Motor neuron (in vitro differentiated cells): ENCODE data around the gene SLAMF1. TPM values are rescaled to one million over a fixed set of nuclear protein-coding genes. Genes with fewer than 3 reads are reported as not detected.
"Not testable (repeated sequence)": the region's sequence is repeated elsewhere in the genome, so short reads cannot be mapped to it uniquely, and the experiment has no call there.

ENCODE experiments used
- ATAC-seq, 8 experiments: fragments of 200-7000 bp; cut with Tn5 transposase; replicated peaks in 6 of 8; 2 replicates each; pipeline ENCODE4 v1.8.0; 2021; ENCODE audit warnings: mild to moderate bottlenecking in 8 of 8, moderate library complexity in 8 of 8
- H3K27ac ChIP-seq, 2 donors: fragments of 250-450 bp; sonication (Bioruptor Pico); 2 replicates each; pipeline ENCODE4 v1.9.0; 2021; ENCODE audit warnings: antibody characterized with exemption in 2 of 2, mild to moderate bottlenecking in 2 of 2, moderate library complexity in 1 of 2
- H3K4me1 ChIP-seq, 2 donors: fragments of 250-450 bp; sonication (Bioruptor Pico); replicated peaks in 1 of 2; 2 replicates each; pipeline ENCODE4 v1.6.1; 2021; ENCODE audit warnings: antibody characterized with exemption in 2 of 2, mild to moderate bottlenecking in 2 of 2, moderate library complexity in 1 of 2
- H3K4me3 ChIP-seq, 5 donors: fragments of 250-450 bp; sonication (Bioruptor Pico); 2 replicates each; pipeline ENCODE4 v1.9.0; 2021; ENCODE audit warnings: antibody characterized with exemption in 5 of 5, mild to moderate bottlenecking in 5 of 5, moderate library complexity in 4 of 5
- WGBS, 10 experiments: fragments of 450-650 bp; shearing (Covaris generic); methylation state at CpG; one replicate each; pipeline ENCODE4 v1.0.0; 2022; 5-methylcytosine and 5-hydroxymethylcytosine counted together
- in situ Hi-C, 9 experiments: fragments of 400-800 bp; cut with MboI; loops; one replicate each; pipeline ENCODE4 v1.15.0; 2021; ENCODE audit warnings: low sequenced_read_pairs in 9 of 9, low pct_unique_long_range_greater_than_20kb in 2 of 9; ENCODE audit not compliant: unreplicated experiment in 9 of 9
- total RNA-seq, 8 experiments: library from RNA; unstranded; fragments of 300-600 nt; gene quantifications; 2 replicates each; pipeline versions ENCODE4 v1.2.3 to v1.2.4, GENCODE V29; 2022

Gene SLAMF1
- total RNA-seq, 8 experiments from 2014 or later = under 0.01 to 0.90 (median 0.32) TPM; not detected in 3

DNA sequence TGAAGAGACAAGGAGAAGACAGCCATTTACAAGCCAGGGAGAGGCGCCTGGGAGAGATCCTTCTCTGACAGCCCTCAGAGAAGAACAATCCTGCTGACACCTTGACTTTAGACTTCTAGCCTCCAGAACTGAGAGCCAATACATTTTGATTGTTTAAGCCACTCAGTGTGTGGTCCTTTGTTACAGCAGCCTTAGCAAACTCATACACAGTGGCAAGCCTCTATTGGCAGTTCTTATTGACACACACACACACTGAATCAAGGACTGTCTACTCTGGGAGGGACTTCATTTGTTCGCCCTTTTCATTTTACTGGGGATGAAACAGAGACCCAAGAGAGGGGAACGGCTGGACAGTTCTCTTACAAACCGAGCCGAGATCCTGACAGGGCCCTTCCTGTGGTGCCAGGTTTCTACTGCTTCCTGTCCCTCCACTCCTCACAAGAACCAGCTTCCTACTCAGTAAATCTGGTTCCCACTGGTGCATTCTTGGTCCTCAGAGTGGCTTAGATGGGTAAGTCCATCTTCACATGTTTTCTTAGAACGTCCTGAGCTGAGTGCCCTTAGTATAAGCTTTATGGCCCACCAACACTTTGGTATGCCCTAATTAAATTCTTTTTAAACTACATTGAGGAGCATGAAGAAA, 14.7 kb downstream of the SLAMF1 start:
- ATAC-seq = no peak
- WGBS, 10 experiments = 0 to 100% (median 80%) methylated on average over 1 to 6 of the region's 6 CpGs; no CpG with 5 or more reads in 1 of the 10 experiments
- no peak overlapping the region for H3K27ac ChIP-seq
- H3K4me3 ChIP-seq = no peak overlapping the region
- H3K4me1 ChIP-seq = peaks cover 12 to 20% of the 10 kb centered on the region in 2 donors
- in situ Hi-C loops = no loop called here

DNA sequence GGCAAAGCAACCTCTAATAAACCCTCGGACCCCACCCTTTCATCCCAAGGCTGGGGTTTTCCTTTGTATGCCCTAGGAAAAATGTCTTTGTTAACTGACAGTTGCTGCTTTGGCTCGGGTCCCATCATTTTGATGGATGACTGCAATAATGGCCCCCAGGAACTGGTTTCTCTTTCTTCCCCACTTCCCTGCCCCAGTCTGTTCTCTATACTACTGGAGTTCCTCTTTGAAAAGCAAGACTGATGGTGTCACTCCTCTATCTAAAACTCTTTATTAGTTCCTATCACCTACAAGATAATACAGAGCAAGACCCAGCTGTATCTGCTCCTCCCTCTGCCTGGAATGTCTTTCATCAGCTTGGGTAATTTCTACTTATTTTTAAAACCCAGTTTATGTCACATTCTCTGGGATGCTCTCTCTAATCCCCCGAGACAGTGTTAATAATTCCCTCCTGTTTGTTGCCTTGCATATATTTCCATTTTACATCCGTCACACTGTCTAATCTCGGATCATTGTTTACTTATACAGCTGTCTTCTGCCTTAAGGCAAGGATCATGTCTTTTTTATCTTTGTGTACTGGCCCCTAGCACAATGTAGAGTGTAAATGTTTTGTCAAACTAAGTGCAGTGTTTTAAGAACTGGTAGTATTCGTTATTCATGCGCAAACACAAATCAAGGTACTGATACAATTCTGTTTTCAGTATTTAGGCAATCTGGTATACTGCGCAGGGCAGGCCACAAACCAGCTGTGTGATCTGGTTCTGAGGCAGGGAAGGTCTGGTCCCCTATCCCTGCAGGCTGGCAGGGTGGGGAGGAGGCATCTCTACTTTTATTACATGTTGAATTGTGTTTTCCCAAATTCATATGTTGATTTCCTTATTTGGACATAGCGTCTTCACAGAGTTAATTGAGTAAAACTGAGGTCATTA, 16.1 kb downstream of the SLAMF1 start:
- Histone ChIP-seq H3K4me3 (no peak overlapping the region), H3K27ac (no peak overlapping the region), H3K4me1 (peaks cover 12 to 20% of the 10 kb centered on the region in 2 donors)
- in situ Hi-C loops = no loop called here
- WGBS, 10 experiments = 0 to 73% (median 30%) methylated on average over 2 to 9 of the region's 9 CpGs
- ATAC-seq = peak; percentile 51 to 92 (median 76)

DNA sequence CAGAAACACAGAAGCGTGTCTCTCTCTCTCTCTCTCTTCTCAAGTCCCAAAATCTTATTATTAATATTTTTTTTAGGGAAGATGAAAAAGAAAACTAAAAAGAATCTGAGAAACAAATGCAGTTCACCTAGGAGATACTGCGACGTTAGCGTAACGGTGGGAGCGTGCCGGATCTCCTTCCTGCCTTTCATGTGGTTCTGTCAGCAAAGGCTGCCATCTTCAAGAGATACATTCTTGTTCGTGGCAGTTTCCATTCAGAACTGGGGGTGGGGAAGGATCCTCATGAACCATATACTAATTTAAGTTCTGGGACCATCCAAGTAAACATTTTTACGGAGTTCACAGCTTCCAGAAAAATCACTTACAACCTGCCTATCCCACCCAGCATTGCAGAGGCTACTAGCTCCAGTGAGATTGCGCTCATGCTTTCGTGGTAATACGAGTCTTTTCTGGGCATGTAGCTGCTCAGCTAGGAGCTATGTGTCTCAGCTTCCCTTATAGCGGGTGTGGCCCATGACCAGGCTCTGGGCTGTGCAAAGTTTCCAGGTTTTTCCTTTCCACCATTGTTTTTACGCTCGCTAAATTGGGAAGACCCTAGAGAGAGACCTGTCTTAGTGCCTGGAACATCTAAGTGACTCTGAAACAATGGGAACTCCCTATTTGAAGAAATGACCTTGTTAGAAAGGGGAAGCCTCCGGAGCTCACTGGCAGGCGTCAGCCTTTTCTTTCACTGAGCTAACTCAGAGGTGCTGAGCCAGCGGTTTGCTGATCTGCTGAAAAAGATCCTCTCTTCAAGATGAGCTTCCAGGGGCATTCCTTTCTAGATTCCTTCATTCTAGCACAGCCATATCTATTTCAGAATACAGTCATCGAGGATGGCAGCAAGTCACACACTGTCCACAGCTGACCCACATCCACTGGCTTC, 17.3 kb downstream of the SLAMF1 start:
- Histone ChIP-seq H3K4me1 (peaks cover 12 to 20% of the 10 kb centered on the region in 2 donors), H3K4me3 (no peak overlapping the region), H3K27ac (no peak overlapping the region)
- in situ Hi-C loops = no loop called here
- peak in 4 of 8 experiments; percentile 10 to 31 (median 15) for ATAC-seq
- WGBS, 10 experiments = 28 to 88% (median 69%) methylated on average over 6 to 19 of the region's 19 CpGs; no CpG with 5 or more reads in 1 of the 10 experiments

- peaks cover 12 to 20% of the 10 kb centered on the region in 2 donors for H3K4me1 ChIP-seq
- no peak for ATAC-seq
- H3K27ac ChIP-seq = no peak overlapping the region
- in situ Hi-C loops = no loop called here
- no peak overlapping the region for H3K4me3 ChIP-seq
- WGBS, 10 experiments = 19 to 87% (median 63%) methylated on average over 2 to 8 of the region's 8 CpGs; no CpG with 5 or more reads in 2 of the 10 experiments
Measured at GRCh38 chr1:160628799-160629263, 18.0 kb downstream of the SLAMF1 start.

DNA sequence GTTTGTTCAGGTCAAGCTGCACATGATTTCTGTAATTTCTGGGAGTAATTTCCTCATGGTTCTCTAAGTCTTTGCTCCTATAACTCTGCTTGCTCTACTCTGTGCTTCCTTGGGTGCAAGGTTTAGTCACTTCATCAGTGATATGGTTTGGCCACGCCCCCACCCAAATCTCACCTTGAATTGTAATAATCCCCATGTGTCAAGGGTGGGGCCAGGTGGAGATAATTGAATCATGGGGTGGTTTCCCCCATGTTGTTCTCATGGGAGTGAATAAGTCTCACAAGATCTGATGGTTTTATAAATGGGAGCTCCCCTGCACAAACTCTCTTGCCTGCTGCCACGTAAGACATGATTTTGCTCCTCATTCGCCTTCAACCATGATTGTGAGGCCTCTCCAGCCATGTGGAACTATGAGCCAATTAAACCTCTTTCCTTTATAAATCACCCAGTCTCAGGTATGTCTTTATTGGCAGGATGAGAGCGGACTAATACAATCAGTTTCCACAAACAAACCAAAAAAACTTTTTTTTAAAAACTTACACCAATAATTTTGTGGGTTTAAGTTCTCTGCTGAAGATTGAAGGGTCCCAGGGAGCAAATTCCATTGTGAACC, 19.1 kb downstream of the SLAMF1 start:
- H3K4me1 ChIP-seq = peaks cover 12 to 20% of the 10 kb centered on the region in 2 donors
- in situ Hi-C loops, H3K27ac ChIP-seq, H3K4me3 ChIP-seq, ATAC-seq: not testable (repeated sequence)
- WGBS, 10 experiments = 0 to 100% (median 83%) methylated on average over 1 to 4 of the region's 4 CpGs; no CpG with 5 or more reads in 1 of the 10 experiments

DNA sequence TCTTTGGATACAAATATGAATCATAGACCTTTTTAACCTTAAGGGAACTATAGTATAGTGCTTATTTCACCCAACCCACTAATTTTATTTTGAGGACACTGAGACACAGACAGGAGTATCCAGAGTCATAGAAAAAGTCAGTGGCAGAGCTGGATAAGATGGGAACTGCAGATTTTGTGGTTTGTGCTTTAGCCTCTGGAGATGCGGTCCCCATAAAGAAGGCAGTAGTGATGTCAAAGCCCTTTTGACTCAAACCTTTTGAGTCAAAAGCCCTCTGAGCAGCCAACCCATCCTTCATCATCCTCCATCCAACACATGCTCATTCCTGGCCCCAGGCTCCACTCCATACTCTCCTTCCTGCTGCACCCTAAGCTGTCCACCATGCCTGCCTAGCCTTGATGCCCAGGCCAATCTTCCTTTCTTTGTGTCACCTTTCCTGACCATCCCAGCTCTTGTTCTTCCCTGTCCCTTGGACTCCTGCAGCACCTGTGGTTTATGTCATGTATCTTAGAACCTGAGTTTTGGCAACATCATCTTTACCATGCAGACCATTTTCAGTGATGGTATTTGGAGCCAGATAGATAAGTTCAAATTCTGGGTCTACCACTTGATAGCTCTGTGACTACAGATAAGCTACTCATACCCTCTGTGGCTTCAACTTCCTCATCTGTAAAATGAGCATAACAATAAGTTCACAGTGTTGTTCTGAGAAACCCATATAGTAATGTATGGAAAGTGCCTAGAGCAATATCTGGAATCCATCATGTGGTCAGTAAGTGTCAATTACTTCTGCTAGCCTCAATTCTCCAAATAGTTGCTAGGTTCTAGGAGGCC, 20.1 kb downstream of the SLAMF1 start:
- Histone ChIP-seq H3K27ac (no peak overlapping the region), H3K4me1 (peaks cover 12 to 20% of the 10 kb centered on the region in 2 donors), H3K4me3 (no peak overlapping the region)
- in situ Hi-C loops = no loop called here
- 71 to 100% (median 89%) methylated on average over 1 of the region's 1 CpG; no CpG with 5 or more reads in 5 of the 10 experiments for WGBS, 10 experiments
- ATAC-seq = no peak

- in situ Hi-C loops = no loop called here
- 30 to 100% (median 91%) methylated on average over 1 to 10 of the region's 10 CpGs; no CpG with 5 or more reads in 1 of the 10 experiments for WGBS, 10 experiments
- no peak overlapping the region for H3K4me3 ChIP-seq
- no peak for ATAC-seq
- no peak overlapping the region for H3K27ac ChIP-seq
- peaks cover 10 to 15% of the 10 kb centered on the region in 2 donors for H3K4me1 ChIP-seq
Measured at GRCh38 chr1:160625725-160626498, 20.9 kb downstream of the SLAMF1 start.

DNA sequence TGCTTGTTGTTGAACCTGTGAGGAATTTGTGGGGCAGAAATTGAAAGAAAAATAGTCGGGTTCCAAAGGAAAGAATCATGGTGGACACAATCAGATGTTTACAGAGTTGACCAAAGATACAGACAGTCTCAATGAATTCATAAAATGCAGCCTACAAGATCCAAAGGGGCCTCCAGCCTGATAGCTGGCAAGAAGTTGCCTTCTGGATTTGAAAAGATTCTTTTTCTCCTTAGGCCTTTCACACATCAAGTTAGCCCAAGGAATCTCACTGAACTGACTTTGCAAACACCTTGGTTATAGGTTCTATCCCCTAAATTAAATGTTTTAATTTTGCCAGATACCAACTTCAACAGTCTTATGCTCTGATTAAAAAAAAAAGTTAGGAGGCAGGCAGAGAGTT, 21.5 kb downstream of the SLAMF1 start:
- ATAC-seq = no peak
- H3K4me1 ChIP-seq = peaks cover 4 to 9% of the 10 kb centered on the region in 2 donors
- in situ Hi-C loops = no loop called here
- no peak overlapping the region for H3K27ac ChIP-seq
- WGBS, 10 experiments = 0 to 88% (median 34%) methylated on average over 1 of the region's 1 CpG; no CpG with 5 or more reads in 2 of the 10 experiments
- H3K4me3 ChIP-seq = no peak overlapping the region

GRCh38 chr1:160624464-160624863, 22.4 kb downstream of the SLAMF1 start:
- in situ Hi-C loops = loop anchor here in 1 of 9 experiments (25.0 kb wide), 1 partner anchor 88 kb away; the partner anchor contains the start of gene CD48
- no peak for ATAC-seq
- 4 to 98% (median 70%) methylated on average over 2 to 3 of the region's 3 CpGs for WGBS, 10 experiments

GRCh38 chr1:160623862-160624261, 23.0 kb downstream of the SLAMF1 start:
- H3K4me1 ChIP-seq = no peaks in the 10 kb centered on the region
- no peak overlapping the region for H3K4me3 ChIP-seq
- ATAC-seq = no peak
- 0 to 100% (median 42%) methylated on average over 1 of the region's 1 CpG; no CpG with 5 or more reads in 4 of the 10 experiments for WGBS, 10 experiments
- no peak overlapping the region for H3K27ac ChIP-seq
- in situ Hi-C loops = loop anchor here in 1 of 9 experiments (25.0 kb wide), 1 partner anchor 88 kb away; the partner anchor contains the start of gene CD48

More at GRCh38 chr1:160624464-160624863, 22.4 kb downstream of the SLAMF1 start:
- Histone ChIP-seq H3K4me1 (peaks cover 0 to under 1% of the 10 kb centered on the region in 2 donors), H3K4me3 (no peak overlapping the region), H3K27ac (no peak overlapping the region)
